Measurements from ENCODE around the gene BCO1. TPM values are rescaled to one million over a fixed set of nuclear protein-coding genes. Genes with fewer than 3 reads are reported as not detected.

BCO1 gene
- total and polyA plus RNA-seq, 4 experiments from 2014 or later = not detected

GRCh38 chr16:81265052-81265451 is 26.6 kb downstream of the BCO1 start:
- Histone ChIP-seq H3K36me3 (ENCODE audit: insufficient read depth, low read length) (no peaks in the 10 kb centered on the region), H3K27me3 (ENCODE audit: insufficient read depth, low read length) (no peaks in the 10 kb centered on the region), H3K4me1 (ENCODE audit: insufficient read depth, low read length) (no peaks in the 10 kb centered on the region), H3K4me3 (ENCODE audit: low read length in 2 of 2) (no peak overlapping the region), H3K27ac (ENCODE audit: low read depth, low read length) (no peak overlapping the region), H3K9me3 (ENCODE audit: control insufficient read depth in 1 of 2, low read length in 2 of 2) (no peaks in the 10 kb centered on the region)
- Mint-ChIP-seq H3K4me1 (peaks cover 0 to 3% (median 1%) of the 10 kb centered on the region in 4 donors), H3K4me3 (no peak overlapping the region), H3K27ac (no peak overlapping the region), H3K9me3 (peaks cover 0 to 3% (median 0%) of the 10 kb centered on the region in 8 donors), H3K27me3 (peaks cover 0 to 5% of the 10 kb centered on the region in 2 donors), H3K36me3 (no peaks in the 10 kb centered on the region)
- intact Hi-C loops (cut with micrococcal nuclease) = no loop called here
- ChIA-PET POLR2A (ENCODE audit: partially characterized antibody) (no interaction called here), CTCF (ENCODE audit: partially characterized antibody) (no interaction called here)
- no peak for DNase-seq

GRCh38 chr16:81265658-81266451 is 27.4 kb downstream of the BCO1 start:
- ChIA-PET CTCF (ENCODE audit: partially characterized antibody) (no interaction called here), POLR2A (ENCODE audit: partially characterized antibody) (no interaction called here)
- Mint-ChIP-seq H3K9me3 (peaks cover 0 to 3% (median 0%) of the 10 kb centered on the region in 8 donors), H3K27ac (peak overlapping the region in 1 of 7 donors; percentile 18), H3K36me3 (no peaks in the 10 kb centered on the region), H3K4me1 (peaks cover 0 to 3% (median 1%) of the 10 kb centered on the region in 4 donors), H3K4me3 (no peak overlapping the region), H3K27me3 (peaks cover 0 to 5% of the 10 kb centered on the region in 2 donors)
- H3K9me3 ChIP-seq (ENCODE audit: control insufficient read depth in 1 of 2, low read length in 2 of 2) = no peaks in the 10 kb centered on the region
- no peaks in the 10 kb centered on the region for H3K27me3 ChIP-seq (ENCODE audit: insufficient read depth, low read length)
- no peaks in the 10 kb centered on the region for H3K36me3 ChIP-seq (ENCODE audit: insufficient read depth, low read length)
- no peak overlapping the region for H3K4me3 ChIP-seq (ENCODE audit: low read length in 2 of 2)
- no peak for DNase-seq
- no peak overlapping the region for H3K27ac ChIP-seq (ENCODE audit: low read depth, low read length)
- H3K4me1 ChIP-seq (ENCODE audit: insufficient read depth, low read length) = no peaks in the 10 kb centered on the region
- intact Hi-C loops (cut with micrococcal nuclease) = no loop called here

GRCh38 chr16:81266680-81267095 is 28.2 kb downstream of the BCO1 start:
- H3K27ac Mint-ChIP-seq = no peak overlapping the region
- DNase-seq = no peak
- ChIA-PET POLR2A (ENCODE audit: partially characterized antibody) (no interaction called here), CTCF (ENCODE audit: partially characterized antibody) (no interaction called here)
- H3K4me1 Mint-ChIP-seq = peaks cover 0 to 1% (median 0%) of the 10 kb centered on the region in 4 donors
- intact Hi-C loops (cut with micrococcal nuclease) = no loop called here
- H3K4me3 ChIP-seq (ENCODE audit: low read length in 2 of 2) = no peak overlapping the region
- no peaks in the 10 kb centered on the region for H3K9me3 ChIP-seq (ENCODE audit: control insufficient read depth in 1 of 2, low read length in 2 of 2)
- H3K9me3 Mint-ChIP-seq = peaks cover 0 to 3% (median 0%) of the 10 kb centered on the region in 8 donors
- H3K36me3 Mint-ChIP-seq = no peaks in the 10 kb centered on the region
- no peaks in the 10 kb centered on the region for H3K27me3 ChIP-seq (ENCODE audit: insufficient read depth, low read length)
- H3K27me3 Mint-ChIP-seq = peaks cover 0 to 8% of the 10 kb centered on the region in 2 donors
- no peaks in the 10 kb centered on the region for H3K36me3 ChIP-seq (ENCODE audit: insufficient read depth, low read length)
- no peak overlapping the region for H3K27ac ChIP-seq (ENCODE audit: low read depth, low read length)
- H3K4me1 ChIP-seq (ENCODE audit: insufficient read depth, low read length) = no peaks in the 10 kb centered on the region
- H3K4me3 Mint-ChIP-seq = no peak overlapping the region

GRCh38 chr16:81268509-81268908 is 30.0 kb downstream of the BCO1 start:
- peaks cover 0 to 1% (median 0%) of the 10 kb centered on the region in 4 donors for H3K4me1 Mint-ChIP-seq
- intact Hi-C loops (cut with micrococcal nuclease) = no loop called here
- peaks cover 0 to 3% (median 0%) of the 10 kb centered on the region in 8 donors for H3K9me3 Mint-ChIP-seq
- no peaks in the 10 kb centered on the region for H3K27me3 ChIP-seq (ENCODE audit: insufficient read depth, low read length)
- no peak for DNase-seq
- ChIA-PET CTCF (ENCODE audit: partially characterized antibody) (no interaction called here), POLR2A (ENCODE audit: partially characterized antibody) (interaction anchor here (1.7 kb wide), 1 partner anchor 46 kb away, joined by 3 read pairs; the partner anchor contains the start of gene GAN)
- H3K27ac ChIP-seq (ENCODE audit: low read depth, low read length) = no peak overlapping the region
- H3K9me3 ChIP-seq (ENCODE audit: control insufficient read depth in 1 of 2, low read length in 2 of 2) = no peaks in the 10 kb centered on the region
- H3K36me3 ChIP-seq (ENCODE audit: insufficient read depth, low read length) = no peaks in the 10 kb centered on the region
- H3K4me1 ChIP-seq (ENCODE audit: insufficient read depth, low read length) = no peaks in the 10 kb centered on the region
- H3K27ac Mint-ChIP-seq = no peak overlapping the region
- H3K4me3 ChIP-seq (ENCODE audit: low read length in 2 of 2) = no peak overlapping the region
- no peak overlapping the region for H3K4me3 Mint-ChIP-seq
- H3K27me3 Mint-ChIP-seq = peaks cover 3 to 8% of the 10 kb centered on the region in 2 donors
- H3K36me3 Mint-ChIP-seq = no peaks in the 10 kb centered on the region

- Histone ChIP-seq H3K27ac (ENCODE audit: low read depth, low read length) (no peak overlapping the region), H3K36me3 (ENCODE audit: insufficient read depth, low read length) (no peaks in the 10 kb centered on the region), H3K9me3 (ENCODE audit: control insufficient read depth in 1 of 2, low read length in 2 of 2) (no peaks in the 10 kb centered on the region), H3K4me1 (ENCODE audit: insufficient read depth, low read length) (no peaks in the 10 kb centered on the region), H3K27me3 (ENCODE audit: insufficient read depth, low read length) (no peaks in the 10 kb centered on the region), H3K4me3 (ENCODE audit: low read length in 2 of 2) (no peak overlapping the region)
- DNase-seq = no peak
- POLR2A ChIA-PET (ENCODE audit: partially characterized antibody) = no interaction called here
- peaks cover 5 to 7% of the 10 kb centered on the region in 2 donors for H3K27me3 Mint-ChIP-seq
- H3K4me1 Mint-ChIP-seq = no peaks in the 10 kb centered on the region
- H3K4me3 Mint-ChIP-seq = no peak overlapping the region
- H3K27ac Mint-ChIP-seq = no peak overlapping the region
- H3K36me3 Mint-ChIP-seq = no peaks in the 10 kb centered on the region
- H3K9me3 Mint-ChIP-seq = no peaks in the 10 kb centered on the region
- intact Hi-C loops (cut with micrococcal nuclease) = no loop called here
- CTCF ChIA-PET (ENCODE audit: partially characterized antibody) = interaction anchor here (0.7 to 2.0 kb wide), 4 partner anchors 10 to 98 kb away, joined by 3 to 5 read pairs (median 3); no protein-coding TSS in a partner anchor
Measured at GRCh38 chr16:81273223-81273950, 34.9 kb downstream of the BCO1 start.

- Mint-ChIP-seq H3K27me3 (peaks cover 4 to 5% of the 10 kb centered on the region in 2 donors), H3K4me3 (no peak overlapping the region), H3K36me3 (no peaks in the 10 kb centered on the region), H3K4me1 (no peaks in the 10 kb centered on the region), H3K9me3 (no peaks in the 10 kb centered on the region), H3K27ac (no peak overlapping the region)
- CTCF ChIA-PET (ENCODE audit: partially characterized antibody) = interaction anchor here (1.6 to 2.0 kb wide), 2 partner anchors 11 to 14 kb away, joined by 3 to 5 read pairs; no protein-coding TSS in a partner anchor
- intact Hi-C loops (cut with micrococcal nuclease) = no loop called here
- Histone ChIP-seq H3K4me1 (ENCODE audit: insufficient read depth, low read length) (no peaks in the 10 kb centered on the region), H3K4me3 (ENCODE audit: low read length in 2 of 2) (no peak overlapping the region), H3K27me3 (ENCODE audit: insufficient read depth, low read length) (no peaks in the 10 kb centered on the region), H3K9me3 (ENCODE audit: control insufficient read depth in 1 of 2, low read length in 2 of 2) (no peaks in the 10 kb centered on the region), H3K27ac (ENCODE audit: low read depth, low read length) (no peak overlapping the region), H3K36me3 (ENCODE audit: insufficient read depth, low read length) (no peaks in the 10 kb centered on the region)
- no peak for DNase-seq
- POLR2A ChIA-PET (ENCODE audit: partially characterized antibody) = no interaction called here
Measured at GRCh38 chr16:81275064-81275532, 36.6 kb downstream of the BCO1 start.

- H3K4me1 Mint-ChIP-seq = no peaks in the 10 kb centered on the region
- no peak overlapping the region for H3K4me3 ChIP-seq (ENCODE audit: low read length in 2 of 2)
- H3K9me3 Mint-ChIP-seq = no peaks in the 10 kb centered on the region
- intact Hi-C loops (cut with micrococcal nuclease) = no loop called here
- no peaks in the 10 kb centered on the region for H3K27me3 ChIP-seq (ENCODE audit: insufficient read depth, low read length)
- H3K27ac ChIP-seq (ENCODE audit: low read depth, low read length) = no peak overlapping the region
- no peak for DNase-seq
- peaks cover 4 to 5% of the 10 kb centered on the region in 2 donors for H3K27me3 Mint-ChIP-seq
- no peaks in the 10 kb centered on the region for H3K9me3 ChIP-seq (ENCODE audit: control insufficient read depth in 1 of 2, low read length in 2 of 2)
- CTCF ChIA-PET (ENCODE audit: partially characterized antibody) = no interaction called here
- H3K36me3 Mint-ChIP-seq = no peaks in the 10 kb centered on the region
- H3K27ac Mint-ChIP-seq = no peak overlapping the region
- H3K4me1 ChIP-seq (ENCODE audit: insufficient read depth, low read length) = no peaks in the 10 kb centered on the region
- no peak overlapping the region for H3K4me3 Mint-ChIP-seq
- H3K36me3 ChIP-seq (ENCODE audit: insufficient read depth, low read length) = no peaks in the 10 kb centered on the region
- POLR2A ChIA-PET (ENCODE audit: partially characterized antibody) = no interaction called here
Measured at GRCh38 chr16:81275795-81276194, 37.3 kb downstream of the BCO1 start.

Data from CD4-positive, alpha-beta memory T cell (primary cell).